Measurements from ENCODE around the gene CALD1.

Gene CALD1

DNA sequence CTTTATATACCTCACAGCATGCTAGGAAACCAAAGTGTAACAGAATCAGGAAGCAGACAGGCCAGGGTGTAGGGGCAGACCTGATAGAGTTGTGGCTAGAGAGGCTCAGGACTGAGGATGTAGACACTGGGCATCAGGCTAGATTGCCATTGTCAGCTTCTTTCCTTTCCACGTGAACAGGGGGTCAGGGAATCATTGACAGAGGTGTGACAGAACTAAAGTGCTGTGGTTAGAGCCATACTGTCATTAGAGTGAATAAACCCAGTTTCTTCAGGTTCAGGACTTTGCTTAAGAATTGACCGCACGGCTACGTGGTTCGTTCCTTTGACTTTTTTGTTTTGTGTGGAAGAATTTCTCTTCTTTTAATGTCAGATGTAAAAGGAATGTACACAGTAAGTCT is 90.7 kb downstream of the CALD1 start:
- DNase-seq = no peak

DNA sequence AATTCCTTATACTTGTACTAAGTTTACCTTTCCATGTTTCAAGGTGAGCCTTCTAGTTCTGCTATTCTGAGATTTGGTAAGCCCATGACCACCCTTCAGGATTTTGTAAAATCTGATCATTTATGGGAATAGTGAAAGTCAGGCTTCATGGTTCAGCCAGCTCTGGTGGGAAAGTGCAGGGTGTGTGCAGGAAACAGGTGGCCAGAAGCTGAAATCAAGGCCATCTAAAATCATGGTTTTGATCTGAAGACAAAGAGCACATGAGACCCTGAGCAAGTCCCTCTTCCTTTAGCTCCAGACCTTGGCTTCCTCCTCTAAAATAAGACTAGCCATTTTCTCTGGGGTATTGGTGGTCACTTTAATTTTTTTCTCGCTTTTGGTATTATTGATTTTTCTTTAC is 91.3 kb downstream of the CALD1 start:
- no peak for DNase-seq

DNA sequence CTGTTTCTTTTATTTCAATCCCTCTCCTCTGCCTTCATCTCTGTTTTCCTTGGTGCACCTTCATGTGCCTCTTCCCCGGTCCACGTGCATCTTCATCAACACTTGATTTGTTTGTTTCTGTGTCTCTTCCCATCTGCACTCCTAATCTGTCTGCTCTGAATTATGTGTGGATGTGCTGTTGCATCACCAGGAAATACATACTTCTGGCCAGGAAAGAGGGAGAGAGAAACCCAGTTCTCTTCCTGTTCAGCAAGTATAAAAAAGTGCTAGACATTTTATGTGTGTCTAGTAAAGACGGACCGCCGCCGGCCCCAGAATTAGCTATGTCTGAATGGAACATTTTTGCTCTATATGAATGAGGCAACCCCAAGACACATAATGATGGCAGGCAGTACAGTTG is 93.8 kb downstream of the CALD1 start:
- no peak for DNase-seq

DNA sequence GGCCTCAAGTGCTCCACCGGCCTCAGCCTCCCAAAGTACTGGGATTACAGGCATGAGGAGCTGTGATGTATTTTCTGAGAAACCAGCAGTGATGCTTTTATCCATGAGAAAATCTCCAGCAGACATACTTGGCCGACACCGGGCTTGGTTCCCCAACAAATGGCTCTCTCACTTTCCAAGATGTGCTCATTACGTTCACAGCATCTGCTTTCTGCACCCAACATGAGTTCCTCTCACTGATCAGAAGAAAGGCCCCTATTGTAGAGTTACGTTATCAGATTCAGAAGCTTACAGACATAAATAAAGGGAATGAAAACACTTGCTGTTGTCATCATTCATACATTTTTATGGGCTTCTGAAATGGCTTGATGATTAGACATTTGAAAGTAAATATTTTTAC is 95.0 kb downstream of the CALD1 start:
- no peak for DNase-seq

DNA sequence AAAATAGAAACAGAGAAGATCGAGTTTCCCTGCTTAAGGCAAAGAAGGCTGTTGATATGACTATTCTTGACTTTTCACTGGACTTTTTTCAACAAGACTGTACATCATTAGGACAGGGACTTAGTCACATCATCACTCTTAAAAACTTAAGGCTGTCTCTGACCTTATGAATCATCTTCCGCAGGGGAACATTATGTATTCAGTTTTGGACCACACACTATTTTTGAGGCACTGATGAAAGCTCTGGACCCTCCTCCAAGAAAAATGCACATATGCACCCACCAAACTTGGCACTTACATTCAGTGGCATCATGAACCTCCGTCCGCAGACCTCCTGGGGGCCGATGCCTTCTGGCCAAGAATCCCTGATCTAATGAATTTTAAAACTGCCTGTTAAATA is 96.4 kb downstream of the CALD1 start:
- DNase-seq = no peak

DNA sequence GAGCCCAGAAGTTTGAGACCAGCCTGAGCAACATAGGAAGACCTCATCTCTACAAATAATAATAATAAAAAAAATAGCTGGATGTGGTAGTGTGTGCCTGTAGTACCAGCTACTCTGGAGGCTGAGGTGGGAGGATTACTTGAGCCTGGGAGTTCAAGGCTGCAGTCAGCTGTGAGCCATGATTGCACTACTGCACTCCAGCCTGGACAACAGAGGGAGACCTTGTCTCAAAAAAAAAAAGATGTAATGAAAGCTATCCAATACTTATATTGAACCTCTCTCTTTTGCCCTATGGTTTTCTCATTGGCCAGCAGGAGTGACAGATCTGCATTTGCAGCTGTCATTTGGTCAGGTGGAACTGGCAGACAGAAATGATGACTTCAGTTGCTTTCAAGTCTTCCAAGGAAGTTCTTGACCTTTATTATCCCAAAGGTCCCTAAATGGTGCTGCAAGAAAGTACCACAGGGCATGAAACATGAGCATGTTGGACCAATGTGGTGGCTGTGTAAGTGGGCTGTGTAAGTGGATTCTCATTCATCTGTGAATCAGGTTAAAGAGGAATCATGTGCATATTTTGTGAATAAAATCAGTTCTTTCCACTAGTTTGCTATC is 99.4 kb downstream of the CALD1 start:
- no peak for DNase-seq

DNA sequence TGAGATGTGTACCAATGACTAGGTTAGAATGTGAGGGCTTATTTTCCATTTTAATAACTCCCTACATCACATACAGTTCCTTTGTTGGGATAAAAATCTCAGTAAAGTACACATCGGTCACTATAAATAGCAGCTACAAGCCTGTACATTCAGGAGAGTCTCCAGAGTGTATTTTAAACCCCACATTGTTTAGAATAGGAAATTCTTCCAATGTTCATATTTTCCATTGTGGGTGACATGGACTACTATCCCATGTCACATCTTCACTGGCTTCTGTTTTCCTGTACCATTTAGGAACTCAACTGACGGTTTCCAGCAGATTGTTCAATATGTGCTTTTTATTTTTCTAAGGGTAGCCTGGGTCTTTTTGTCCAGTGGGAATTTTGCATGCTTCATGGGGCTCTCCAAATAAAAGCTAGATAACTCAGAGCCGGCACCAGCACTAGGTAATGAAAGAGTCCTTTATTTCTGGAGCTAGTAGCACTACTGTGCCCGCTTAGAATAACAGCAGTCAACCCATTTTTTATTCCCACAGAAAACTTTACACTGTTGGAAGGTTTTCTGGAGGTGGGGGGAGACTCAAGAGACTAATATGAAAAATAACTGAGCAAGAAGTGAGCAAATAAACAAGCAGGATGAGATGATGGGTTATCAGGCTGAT is 100.5 kb downstream of the CALD1 start:
- no peak for DNase-seq

DNA sequence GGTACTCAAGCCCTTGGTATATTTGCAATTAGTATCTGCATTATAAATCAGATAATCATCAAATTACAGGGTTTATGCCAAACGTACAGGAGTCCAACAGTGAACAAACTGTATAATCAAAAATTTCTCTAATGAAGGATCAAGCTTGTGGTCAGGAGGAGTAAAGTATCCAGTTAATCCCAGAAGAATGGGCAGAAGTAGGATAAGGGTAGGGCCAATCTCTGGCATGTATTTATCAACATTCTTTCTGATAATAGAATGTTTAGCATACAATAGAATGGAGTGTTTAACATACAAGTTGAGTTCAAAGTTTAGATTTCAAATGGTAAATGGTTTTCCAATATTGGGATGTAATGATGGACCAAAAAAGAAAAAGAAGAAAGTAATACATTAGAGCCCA is 103.0 kb downstream of the CALD1 start:
- DNase-seq = no peak

DNA sequence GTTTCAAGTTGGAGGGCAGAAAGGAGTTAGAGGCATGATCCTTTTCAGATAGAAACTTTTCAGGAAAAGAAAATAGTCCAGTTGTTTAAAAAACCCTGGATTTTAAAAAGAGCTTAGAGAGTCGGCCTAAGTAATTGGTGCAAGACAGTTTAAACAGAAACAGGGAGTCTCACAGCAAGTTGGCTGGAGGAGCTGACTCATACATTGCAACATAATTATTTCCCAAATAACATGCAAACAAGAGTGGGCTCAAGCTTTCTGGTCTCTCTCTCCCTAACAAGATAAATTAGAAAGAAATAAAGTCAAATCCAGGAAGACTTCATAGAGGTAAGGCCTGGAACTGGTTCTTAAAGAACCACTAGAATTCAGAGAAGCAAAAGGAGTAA is 106.5 kb downstream of the CALD1 start:
- no peak for DNase-seq

DNA sequence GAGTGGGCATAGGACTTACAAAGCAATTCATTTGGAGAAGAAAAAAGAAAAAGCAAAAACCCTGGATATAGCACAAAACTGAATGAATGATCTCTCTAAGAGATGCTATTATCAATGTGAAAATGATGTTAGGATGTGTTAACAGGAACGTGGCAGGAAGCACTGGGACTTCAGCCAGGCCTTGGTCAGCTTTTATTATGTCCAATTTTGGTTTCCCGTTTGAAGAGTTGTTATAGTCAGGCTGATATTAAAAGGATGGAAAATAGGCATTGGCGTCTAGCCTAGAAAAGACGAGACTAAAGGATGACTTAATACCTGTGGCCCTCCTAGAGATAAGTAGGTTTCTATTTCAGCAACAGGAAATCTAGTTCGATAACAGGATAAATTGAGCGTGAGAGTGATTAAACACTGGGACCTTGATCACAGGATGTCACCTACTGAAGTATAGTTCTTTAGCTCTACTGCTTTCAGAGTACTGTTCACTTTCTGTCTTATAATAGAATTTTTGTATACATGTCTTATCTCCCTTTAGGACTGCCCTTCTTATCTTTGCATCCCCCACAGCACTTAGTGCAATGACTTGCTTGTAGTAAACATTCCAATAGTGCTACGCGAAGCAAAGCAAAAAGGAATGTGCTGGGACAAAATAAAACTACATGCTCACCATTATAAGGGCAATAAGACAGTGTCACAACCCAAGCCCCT is 107.1 kb downstream of the CALD1 start:
- peak; percentile 18 for DNase-seq

DNA sequence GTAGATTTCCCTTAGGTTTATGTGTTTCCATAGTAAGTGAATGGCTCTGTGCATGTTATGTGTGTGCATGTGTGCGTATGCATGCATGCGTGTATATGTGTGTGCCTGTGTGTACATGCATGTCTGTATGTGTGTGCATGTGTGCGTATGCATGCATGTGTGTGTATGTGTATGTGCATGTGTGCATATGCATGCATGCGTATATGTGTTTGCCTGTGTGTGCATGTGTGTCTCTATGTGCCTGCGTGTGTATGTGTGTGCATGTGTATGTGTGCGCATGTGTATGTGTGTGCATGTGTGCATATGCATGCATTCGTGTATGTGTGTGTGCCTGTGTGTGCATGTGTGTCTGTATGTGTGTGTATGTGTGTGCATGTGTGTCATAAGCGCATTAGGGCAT is 108.1 kb downstream of the CALD1 start:
- DNase-seq = no peak

DNA sequence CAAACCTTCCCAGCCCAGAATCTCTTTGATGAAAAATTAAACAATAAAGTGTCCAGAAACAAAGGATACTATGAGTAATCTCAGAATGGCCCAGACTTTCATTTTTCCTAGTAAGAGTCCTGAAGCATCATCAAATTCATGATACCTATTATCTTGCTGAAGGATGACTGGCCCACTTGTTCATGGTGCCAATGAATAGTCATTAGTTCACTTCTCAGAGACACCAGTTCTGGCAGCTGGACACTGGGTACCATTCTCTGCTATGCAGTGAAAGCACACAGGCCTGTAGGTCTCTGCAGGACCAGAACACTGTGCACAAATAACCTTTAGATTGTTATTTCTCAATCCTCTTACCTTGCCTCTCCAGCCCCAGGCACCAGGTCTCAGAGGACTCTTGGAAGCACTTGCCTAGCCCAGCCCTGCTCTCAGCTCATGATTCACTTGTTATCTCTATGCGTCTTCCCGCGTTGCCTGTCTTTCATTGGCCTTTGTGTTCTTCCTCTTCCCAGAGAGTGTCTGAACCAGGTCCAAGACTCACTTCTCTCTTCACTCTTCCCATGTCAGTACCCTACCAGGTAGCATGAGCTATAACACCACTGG is 108.8 kb downstream of the CALD1 start:
- DNase-seq = no peak

DNA sequence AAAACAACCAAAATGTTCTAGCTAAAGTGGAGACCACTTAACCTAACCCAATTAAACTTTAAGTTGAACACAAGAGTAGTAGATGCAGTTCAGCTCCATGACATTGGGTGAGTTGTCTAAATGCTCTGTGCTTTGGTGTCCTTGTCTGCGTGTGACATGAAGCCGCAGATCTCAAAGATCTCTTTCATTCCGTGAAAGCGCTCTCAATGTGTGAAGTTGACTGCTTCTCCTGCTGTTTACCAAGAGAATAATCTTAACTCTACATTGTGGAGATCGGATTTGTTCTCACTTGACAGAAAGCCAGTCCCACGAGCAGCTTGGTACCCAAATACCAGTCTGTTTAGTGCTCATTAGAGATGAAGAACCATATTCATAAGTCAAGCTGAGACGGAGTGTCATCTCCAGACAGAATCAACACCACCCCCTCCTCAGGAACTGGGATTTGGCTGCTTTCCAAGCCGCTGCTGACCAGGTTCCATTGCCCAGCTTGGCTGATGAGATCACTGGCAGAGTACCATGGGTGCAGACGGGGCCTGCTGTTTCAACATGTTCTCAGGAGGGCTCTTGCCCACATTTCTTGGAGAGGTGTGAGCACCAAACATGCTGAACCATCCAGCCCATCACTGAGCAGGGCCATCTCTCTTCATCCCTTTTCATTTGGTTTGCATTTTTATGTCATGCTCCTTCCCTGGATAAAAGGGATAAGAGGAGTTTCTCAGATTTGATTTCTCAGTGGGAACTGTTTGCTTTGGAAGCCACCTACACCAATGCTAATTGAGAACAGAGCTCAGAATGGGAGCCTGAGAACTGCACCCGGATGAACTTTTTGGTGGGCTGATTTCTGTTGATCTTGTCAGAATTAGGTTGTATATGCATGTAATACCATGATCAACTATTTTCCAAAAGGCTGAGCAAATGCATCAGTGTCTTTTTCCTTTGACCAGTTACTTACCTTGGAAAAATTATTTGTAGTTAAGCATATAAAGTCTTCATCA is 111.1 kb downstream of the CALD1 start:
- DNase-seq = peak; percentile 7

DNA sequence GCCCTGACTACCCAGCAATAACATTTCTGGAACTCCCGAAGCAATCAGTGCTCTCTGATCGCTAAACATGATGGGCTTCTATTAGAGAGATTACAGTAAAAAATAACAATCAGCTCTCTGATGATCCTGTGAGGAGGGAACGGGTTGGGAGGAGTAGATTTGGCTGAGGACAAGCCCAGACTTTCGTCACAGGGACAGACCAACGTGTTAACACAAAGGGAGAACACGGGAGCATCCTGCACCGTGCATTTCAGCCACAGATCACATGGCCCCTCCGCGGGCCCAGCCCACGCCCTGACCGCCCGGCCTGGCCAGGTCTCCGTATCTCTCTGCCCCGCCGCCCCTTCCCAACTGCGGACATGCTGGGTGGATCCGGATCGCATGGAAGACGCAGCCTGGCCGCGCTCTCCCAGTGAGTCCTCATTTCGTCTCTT is 111.8 kb downstream of the CALD1 start:
- DNase-seq = no peak

DNA sequence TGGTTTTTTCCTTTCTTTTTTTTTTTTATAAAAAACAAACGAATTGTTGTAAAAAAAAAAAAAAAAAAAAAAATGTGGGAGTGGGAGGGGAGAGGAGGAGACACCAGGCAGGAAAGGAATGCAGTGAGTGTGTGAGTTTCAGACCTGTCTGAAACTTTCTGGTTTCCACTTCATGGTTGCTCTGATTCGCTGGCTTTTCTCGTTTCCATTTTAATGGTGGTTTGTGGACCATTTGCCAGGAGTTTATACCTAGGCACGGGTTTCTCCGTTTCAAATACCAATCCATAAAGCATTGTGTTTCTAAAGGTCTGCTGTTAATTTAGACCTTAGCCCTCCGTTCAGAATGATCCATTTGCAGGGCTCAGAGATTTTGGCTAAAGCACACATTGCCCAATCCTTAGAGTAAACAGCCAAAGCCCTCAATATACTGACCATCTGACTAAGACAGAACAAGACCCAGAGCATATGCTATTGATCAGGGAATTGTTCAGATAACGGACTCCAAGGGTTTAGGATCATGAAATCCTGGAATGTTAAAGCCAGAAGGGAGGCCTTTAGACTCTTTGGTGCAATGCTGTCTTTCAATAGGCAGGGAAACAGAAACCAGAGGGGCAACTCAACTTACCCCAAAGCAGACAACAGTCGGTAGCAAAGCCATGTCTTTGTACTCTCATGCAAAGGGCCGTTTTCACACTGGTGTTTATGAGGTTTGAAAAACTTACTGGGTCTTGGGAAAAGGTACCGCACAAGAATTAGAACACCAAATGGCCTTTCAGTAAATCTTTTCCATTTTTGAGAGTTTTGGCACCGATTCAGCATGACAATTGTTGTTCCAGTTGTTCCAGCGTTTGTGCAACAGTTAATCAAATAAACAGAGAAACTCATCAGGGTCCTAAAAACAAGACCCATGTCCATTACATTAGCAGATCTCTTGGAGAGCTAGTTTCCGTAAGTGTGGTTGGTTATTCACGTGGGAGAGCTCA is 112.6 kb downstream of the CALD1 start:
- no peak for DNase-seq

DNA sequence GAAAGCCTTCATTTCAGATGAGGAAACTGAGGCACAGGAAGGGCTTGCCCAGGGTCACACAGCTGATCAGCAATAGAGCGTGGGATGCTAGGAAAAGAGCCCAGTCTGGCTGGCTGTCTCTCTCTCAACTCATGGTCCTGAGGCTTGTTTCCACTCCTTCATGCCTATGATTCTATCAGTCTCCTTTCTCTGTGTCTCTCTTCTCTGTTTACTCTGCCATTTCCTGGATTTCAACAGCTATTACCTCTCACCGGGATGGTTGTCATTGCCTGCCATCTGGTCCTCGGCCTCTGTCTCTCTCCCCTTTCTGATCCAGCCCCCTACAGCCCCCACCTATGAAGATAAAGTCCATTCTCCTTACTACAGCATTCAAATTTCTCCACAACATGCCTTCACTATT is 113.5 kb downstream of the CALD1 start:
- no peak for DNase-seq

DNA sequence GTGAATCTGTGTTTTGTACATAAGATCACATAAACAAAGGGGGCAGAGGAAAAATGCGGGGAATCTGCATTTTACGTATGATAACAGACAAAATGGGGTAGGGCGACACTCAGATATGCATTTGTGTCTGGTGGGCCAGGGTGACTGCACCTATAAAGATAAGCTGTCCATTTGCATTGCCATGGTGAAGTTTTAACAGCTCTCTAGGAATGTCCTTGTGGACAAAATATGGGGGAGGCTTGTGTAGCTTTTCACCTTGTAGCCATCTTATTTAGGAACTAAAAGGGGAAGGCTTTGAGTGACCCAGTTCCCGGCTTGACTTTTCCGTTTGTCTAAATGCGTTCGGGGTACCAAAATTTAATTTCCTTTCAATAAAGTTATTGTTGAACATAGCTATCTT is 114.5 kb downstream of the CALD1 start:
- DNase-seq = no peak

DNA sequence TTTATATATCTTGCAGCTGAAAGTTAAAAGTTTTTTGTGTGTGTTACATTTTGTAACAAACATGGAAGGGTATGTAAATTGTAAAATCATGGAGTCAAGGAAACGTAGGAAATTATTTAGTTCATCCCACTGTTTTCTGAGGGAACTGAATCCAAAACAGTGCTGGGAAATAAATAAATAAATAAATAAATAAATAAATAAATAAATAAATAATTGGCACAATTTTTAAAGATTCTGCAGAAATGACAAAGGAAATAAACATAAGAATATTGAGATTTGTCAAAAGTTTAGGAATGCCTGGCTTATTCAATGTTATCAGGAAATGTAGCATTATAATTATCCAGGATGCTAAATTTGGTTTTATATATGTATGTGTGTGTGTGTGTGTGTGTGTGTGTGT is 115.5 kb downstream of the CALD1 start:
- no peak for DNase-seq

DNA sequence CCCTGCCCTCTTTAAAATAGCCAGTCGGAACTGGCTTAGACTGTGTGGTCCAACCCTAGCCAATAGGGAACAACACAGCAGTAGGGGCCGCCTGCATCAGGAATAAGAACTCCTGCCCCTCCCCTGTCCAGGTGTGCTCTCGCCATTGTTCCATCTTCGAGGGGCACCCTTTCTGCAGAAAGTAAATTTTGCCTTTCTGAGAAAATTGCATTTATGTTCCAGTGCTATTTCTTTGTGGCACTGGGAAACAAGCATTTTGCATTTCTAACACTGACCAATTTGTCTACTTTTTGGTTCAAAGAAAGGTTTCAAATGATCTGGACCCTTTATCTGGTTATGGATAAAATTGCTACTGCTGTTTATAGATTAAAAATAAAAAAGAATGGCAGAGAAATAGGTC is 116.6 kb downstream of the CALD1 start:
- DNase-seq = no peak

DNA sequence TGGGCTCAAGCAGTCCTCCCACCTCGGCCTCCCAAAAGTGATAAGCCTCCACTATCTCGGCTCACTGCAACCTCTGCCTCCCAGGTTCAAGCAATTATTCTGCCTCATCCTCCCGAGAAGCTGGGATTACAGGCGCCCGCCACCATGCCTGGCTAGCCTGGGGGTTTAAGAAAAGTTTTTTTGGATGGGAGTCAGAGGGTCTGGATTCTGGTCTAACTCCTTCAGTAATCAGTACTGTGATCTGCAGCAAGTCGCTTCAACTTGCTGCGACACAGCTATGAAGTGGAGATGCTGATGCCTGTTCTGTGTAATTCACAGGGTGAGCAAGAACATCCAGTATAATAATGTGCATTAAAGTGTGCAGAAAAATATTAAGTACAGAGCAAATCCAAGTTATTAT is 118.5 kb downstream of the CALD1 start:
- DNase-seq = no peak

DNA sequence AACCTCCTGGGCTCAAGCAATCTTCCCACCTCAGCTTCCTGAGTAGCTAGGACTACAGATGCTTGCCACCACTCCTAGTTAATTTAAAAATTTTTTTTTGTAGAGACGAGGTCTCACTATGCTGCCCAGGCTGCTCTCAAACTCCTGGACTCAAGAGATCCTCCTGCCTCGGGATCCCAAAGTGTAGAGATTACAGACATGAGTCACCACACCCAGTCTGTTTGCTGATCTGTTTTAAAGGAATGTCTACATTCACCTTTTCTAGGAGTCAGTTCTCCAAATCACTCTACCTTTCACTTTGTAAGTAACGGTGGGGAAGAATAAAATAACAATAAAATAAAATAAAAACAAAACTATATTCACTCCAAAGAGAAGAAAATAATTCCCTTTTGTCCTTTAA is 120.3 kb downstream of the CALD1 start:
- no peak for DNase-seq
